NCI-H526 treated with DMSO at 0.1 percent for 48 hours (cell line): ENCODE results near the gene AMFR.

Experiments
- DNase-seq: peaks from one replicate; lab custom pipeline; 2025; lab: John Stamatoyannopoulos, UW

AMFR gene

GRCh38 chr16:56362706-56363105 is 62.6 kb downstream of the AMFR start:
- DNase-seq: no peak

DNA sequence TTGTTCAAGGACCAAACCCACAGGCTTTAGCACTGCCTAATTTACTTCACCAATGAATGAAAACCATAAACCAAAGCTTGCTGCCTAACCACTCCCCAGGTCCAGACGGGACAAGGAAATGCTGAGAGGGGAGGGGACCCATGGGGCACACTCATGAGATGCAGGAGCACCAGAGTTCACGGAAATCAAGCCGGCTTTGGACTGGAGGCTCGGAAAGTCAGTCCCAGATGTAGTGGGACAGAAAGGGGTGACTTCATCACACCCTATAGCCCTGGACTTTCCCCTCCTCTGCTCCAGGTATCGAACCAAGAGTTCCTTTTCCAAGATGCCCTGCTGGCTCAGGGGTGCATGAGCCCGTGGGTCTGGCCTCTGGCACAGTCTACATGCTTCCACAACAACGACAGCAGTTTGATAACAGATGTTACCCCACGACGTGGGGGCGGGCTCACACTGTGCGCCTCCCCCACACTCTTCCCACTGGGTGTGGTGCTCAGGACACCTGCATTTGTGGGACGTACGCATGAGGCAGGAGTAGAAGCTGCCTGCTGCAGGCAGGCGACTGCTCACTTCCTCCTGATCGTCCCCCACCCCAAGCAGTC is 63.2 kb downstream of the AMFR start:
- DNase-seq: no peak

GRCh38 chr16:56360117-56361008 is 65.0 kb downstream of the AMFR start:
- DNase-seq: no peak

- no peak for DNase-seq
These were observed 67.5 kb downstream of the AMFR start for GRCh38 chr16:56357765-56358322.

DNA sequence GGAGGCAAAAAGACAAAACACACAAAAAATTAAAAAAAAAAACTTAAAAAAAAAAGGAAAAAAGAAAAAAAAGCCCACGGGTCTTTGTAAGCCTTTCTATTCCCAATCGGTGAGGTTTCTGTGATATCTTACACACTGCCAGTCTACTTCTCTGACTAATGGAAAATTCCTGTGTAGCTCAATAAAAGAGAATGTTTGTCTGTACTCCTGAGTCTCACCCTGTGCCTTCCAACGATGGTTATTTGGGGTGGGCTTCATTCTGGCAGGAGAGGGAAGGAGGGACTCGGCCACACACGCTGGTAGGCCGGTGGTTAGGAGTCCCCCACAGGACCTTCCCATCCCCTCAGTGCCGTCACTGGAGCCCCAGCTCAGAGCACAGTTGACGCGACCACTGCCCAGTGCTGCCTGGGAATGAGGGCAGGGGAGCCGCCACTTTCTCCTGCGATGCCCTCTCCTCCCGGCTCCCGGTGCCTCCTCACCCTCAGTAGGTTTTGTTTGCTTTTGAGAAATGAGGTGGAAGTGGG is 68.0 kb downstream of the AMFR start:
- no peak for DNase-seq

DNA sequence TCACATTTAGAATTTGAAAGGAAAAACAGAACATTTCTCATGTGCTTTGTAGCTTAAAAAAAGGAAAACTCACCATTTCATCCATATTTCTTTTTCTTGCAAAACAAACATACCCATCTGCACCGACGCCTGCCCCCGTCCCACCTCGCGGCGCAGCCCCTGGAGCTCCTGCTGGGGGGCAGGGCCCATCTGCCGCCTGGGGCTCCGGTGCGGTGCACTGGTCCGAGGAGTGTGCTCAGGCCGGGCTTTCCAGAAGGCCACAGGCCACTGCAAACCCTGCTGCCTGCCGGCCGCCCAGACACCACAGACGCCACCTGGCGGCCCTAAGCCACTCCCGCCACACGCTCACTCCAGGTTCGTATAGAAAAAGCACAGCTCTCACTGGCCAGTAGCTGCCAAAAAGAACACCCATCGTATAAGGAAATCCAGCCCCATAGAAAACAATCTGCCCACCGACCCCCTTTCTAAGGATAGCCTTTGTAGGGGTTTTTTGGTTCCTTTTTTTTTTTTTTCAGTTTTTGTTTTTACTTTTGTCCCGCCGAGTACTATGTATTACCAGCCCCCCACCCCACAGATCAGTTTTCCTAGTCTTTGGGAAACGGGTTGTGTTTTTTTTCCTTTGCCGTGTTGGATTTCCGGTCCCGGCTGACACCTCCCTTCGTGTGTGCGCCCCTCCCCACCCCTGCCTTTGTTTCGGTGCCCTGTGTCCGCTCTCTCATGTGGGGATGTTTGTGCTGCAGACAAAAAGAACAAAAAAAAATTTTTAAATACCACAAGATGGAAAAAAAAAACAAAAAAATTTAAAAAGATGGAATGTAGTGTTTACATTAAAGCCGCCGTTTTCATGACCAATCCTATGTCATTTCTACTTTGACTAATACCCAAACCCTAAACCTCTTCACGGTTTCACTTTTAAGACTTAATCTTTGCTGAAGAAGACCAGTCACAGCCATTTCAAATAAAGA is 68.8 kb downstream of the AMFR start:
- DNase-seq: no peak

DNA sequence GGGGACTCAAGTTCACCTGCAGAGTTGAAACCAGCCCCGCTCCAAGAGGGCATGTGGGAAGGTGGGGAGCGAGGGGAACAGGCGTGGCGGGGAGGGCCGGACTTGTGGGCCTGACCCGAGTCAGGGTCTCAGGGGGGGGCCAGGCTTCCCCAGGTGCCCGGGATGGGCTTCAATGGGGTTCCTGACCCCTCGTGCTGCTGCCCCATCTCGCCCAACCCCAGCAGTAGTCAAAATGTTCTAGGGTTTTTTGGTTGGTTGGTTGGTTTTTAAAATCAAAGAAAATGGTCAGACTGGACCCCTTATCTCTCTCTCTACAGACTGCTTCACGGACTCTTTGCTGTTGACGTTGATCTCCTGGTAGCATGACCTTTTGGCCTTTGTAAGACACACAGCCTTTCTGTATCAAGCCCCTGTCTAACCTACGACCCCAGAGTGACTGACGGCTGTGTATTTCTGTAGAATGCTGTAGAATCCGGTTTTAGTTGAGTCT is 69.5 kb downstream of the AMFR start:
- DNase-seq: no peak

DNA sequence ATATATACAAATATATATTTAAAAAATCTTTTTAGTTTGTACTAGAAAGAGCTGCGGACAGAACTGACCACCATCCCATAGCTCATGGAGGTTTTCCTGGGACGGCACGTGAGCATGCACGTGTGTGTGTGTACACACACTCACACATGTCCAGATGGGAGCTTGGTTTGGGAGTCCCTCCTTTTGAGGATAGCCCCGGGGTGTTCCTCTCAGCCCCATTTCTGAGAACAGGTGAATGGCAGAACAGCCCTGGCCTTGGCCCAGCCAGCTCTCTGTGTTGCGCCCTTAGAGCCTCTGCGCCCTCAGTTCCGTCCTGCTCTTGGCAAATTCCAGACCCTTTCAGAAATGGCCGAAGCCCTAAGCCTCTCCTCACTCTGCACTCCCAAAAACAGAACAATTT is 70.1 kb downstream of the AMFR start:
- no peak for DNase-seq

DNA sequence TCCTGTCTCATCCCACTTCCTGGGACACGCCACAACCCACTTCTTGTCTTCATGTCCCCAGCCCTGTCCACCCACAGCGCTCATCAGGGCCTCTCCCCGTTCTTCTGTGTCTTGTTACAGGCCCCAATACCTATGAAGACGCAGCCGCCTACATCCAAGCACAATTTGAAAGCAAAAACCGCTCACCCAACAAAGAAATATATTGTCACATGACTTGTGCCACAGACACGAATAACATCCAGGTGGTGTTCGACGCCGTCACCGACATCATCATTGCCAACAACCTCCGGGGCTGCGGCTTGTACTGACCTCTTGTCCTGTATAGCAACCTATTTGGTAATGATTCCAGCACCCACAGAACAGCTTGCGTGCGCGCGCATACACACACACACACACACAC is 70.6 kb downstream of the AMFR start:
- no peak for DNase-seq

- DNase-seq: no peak
These were observed 71.3 kb downstream of the AMFR start for GRCh38 chr16:56354016-56354415.

GRCh38 chr16:56353054-56353921 is 72.1 kb downstream of the AMFR start:
- no peak for DNase-seq

DNA sequence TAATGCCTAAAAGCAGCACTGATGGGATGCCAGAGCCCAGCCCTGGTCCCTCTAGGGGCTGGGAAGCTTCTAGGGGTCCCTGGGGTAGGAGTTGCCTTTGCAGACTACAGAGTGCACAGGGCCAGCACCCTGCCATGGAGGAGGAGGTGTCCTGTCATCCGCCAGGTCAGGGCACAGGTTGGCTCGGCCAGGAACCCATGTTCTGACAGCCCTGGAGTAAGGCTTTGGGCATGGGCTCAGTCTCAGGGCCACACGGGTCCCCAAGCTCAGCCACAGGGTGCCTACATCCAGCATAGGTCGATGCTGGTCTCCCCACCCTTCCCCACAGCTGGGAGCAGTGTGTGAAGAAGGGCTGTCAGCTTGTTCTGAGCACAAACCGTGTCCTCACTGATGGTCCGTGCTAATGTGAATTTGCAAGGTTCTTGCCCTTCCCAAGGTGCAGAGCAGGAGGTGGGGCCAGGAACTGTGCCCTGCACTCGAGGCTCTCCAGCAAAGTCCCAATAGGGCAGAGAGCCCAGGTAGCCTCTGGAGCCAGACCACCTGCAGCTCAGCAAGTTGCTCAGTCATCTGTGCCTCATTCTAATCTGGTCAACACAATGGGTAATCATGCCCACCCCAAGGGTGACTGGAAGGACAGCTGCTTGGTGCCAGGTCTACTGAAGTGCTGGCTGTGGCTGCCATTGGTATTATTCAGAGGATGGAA is 72.8 kb downstream of the AMFR start:
- DNase-seq: no peak

DNA sequence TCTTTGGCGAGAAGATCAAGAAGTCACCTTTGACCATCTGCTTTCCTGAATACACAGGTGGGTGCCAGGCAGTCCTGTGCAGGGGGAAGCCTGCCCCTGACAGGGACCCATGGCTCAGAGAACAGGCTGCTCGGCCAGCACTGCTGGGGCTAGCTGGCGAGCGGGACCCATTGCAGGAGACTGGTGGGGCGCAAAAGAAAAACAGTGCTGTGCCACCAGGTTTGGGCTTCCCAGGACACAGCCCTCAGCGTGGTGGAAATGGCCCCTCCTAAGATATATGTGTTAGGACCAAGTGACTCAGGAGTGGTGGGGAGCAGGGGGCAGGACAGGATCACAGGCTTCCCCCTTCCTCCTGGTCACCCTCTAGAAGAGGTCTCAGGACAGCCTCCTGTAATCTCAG is 73.9 kb downstream of the AMFR start:
- no peak for DNase-seq

DNA sequence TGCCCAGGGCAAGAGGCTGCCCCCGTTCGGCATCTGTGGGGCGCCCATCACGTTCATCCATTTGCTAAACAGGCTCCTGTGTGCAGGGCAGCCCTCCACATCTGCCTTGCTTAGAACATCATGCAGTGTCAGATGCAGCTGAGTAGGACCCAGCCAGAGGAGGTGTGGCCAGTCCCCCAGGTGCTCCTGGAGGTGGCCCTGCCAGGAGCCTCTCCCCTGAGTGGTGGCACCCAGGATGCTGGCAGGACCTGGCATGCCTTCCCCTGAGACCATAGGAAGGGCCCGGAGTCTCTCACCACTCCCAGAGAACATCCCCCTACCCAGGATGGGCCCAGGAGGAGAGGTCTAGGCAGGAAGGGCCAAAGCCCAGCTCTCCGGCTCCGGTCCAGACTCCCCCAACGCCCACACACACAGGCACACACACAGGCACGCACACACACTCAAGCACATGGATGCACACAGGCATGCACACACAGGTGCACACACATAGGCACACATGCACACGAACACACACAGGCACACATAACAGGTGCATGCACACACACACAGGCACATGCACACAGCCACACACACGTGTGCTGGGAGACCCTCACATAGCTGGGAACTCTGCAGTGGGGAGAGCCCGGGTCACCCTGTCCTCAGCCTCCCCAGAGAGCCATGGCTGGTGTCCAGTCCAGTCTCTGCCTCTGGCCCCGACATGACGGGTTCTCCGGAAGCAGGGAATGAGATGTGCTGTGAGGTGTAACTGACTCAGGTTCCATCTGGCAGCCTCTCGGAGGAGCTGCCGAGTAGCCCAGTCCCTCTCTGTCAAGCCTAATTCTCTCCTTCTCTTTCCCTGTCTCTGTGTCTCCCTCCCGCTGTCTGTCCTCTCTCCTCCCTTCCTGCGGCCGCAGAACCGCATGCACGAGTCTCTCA is 74.6 kb downstream of the AMFR start:
- no peak for DNase-seq

DNA sequence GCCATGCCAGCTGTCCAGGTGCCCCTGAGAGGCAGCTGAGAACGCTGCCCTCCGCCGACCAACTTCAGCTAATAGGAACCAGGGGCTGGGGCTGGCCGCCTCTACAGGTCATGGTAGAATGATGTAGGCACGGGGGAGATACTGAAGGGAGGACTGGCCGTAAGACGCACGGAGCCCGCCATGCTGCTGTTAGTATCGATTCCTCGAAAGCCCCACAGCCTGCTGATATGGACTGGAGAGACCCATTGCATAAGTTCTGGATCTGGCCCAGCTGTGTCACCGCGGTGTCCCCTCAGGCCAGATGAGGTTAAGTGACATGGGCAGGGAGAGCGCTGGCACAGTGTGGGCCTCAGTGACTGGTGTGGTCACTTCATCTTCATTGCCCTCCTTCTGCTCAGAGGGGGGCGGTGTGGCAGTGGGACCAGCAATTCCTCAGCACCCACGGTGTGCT is 75.6 kb downstream of the AMFR start:
- no peak for DNase-seq

DNA sequence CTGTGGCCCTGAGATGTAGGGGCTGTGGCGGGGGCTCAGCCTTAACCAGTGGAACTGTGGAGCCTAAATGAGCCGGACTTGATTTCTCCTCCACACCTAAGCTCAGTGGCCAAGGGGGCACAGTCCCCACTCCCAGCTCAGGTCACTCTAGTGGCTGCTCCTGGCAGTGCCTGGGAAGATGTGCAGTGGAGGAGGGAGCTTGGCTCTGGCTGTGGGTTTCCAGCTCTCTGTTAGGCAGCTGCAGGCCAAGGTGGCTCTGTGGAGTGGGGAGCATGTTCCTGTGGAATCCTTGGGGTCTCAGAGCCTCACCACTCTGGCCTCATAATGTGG is 76.3 kb downstream of the AMFR start:
- DNase-seq: no peak

GRCh38 chr16:56348168-56349085 is 76.9 kb downstream of the AMFR start:
- DNase-seq: peak; percentile 37

GRCh38 chr16:56347670-56348069 is 77.7 kb downstream of the AMFR start:
- DNase-seq: no peak
